PFSK-1 (cell line): ENCODE measurements around the gene RPRD1B.

Source experiments
- POLR2AphosphoS5 ChIP-seq: IDR thresholded peaks from 2 replicates; pipeline ENCODE4 v1.6.1; 2012; ENCODE audit warnings: low read depth, mild to moderate bottlenecking, control low read depth, low read length, moderate library complexity
- SIN3A ChIP-seq: IDR thresholded peaks from 2 replicates; pipeline ENCODE4 v1.6.1; 2012; ENCODE audit warnings: mild to moderate bottlenecking, low read length, moderate library complexity, borderline replicate concordance; ENCODE audit not compliant: insufficient read depth
- TAF1 ChIP-seq: IDR thresholded peaks from 2 replicates; pipeline ENCODE4 v1.6.1; 2012; ENCODE audit warnings: low read length, control low read depth, borderline replicate concordance; ENCODE audit not compliant: insufficient read depth
- TF ChIP-seq, protein P1 (sequence below), 2 experiments: IDR thresholded peaks; 2 replicates each; pipeline versions ENCODE4 v1.6.1 to v1.8.0; 2011 to 2012; ENCODE audit warnings: low read depth in 2 of 2, low read length in 2 of 2, control low read depth in 1 of 2, inconsistent platforms in 1 of 2, mild to moderate bottlenecking in 1 of 2, moderate library complexity in 1 of 2; ENCODE audit not compliant: insufficient read depth in 1 of 2

DNA sequence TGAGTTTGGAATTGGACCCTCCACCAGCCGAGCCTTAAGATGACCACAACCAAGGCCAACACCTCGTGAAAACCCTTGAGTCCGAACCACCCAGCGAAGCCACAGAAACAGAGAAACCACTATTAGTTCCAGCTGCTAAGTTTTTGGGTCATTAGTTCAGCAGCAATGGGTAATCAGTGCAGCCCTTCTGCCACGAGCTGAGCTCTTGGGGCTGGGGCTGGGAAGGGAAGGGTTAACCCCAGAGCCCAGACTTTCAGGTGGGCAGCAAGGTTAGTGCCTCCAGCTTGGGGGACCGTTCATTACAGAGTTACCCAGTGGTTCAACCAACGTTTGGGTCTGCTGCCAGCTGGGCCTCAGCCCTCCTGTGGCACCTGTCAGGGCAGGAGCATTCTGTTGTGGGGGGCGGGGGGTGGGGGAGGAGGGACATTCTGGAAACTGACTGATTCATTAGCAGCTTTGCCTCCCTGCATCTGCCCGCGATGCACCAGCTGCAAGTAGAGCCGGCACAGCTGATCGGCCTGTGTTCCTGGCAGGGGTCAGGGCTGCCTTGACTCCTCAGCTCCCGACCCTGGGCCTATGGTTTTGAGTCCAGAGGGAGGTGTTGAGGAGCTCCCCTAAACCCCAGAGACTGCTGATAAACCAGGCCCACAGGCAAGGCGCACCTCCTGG is 78.8 kb downstream of the RPRD1B start:
- TF ChIP-seq POLR2AphosphoS5 (no peak), TAF1 (no peak), SIN3A (no peak)
- TF ChIP-seq, protein P1, sequence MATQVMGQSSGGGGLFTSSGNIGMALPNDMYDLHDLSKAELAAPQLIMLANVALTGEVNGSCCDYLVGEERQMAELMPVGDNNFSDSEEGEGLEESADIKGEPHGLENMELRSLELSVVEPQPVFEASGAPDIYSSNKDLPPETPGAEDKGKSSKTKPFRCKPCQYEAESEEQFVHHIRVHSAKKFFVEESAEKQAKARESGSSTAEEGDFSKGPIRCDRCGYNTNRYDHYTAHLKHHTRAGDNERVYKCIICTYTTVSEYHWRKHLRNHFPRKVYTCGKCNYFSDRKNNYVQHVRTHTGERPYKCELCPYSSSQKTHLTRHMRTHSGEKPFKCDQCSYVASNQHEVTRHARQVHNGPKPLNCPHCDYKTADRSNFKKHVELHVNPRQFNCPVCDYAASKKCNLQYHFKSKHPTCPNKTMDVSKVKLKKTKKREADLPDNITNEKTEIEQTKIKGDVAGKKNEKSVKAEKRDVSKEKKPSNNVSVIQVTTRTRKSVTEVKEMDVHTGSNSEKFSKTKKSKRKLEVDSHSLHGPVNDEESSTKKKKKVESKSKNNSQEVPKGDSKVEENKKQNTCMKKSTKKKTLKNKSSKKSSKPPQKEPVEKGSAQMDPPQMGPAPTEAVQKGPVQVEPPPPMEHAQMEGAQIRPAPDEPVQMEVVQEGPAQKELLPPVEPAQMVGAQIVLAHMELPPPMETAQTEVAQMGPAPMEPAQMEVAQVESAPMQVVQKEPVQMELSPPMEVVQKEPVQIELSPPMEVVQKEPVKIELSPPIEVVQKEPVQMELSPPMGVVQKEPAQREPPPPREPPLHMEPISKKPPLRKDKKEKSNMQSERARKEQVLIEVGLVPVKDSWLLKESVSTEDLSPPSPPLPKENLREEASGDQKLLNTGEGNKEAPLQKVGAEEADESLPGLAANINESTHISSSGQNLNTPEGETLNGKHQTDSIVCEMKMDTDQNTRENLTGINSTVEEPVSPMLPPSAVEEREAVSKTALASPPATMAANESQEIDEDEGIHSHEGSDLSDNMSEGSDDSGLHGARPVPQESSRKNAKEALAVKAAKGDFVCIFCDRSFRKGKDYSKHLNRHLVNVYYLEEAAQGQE (IDR thresholded peaks at IDR 0.05; ENCODE audit: insufficient read depth in 1 of 2, low read depth in 2 of 2, low read length in 2 of 2), result no peak
